ENCODE results near the gene UCMA. TPM values are rescaled to one million over a fixed set of nuclear protein-coding genes. Genes with fewer than 3 reads are reported as not detected.

UCMA gene
- total and polyA plus RNA-seq, 4 donors = not detected

DNA sequence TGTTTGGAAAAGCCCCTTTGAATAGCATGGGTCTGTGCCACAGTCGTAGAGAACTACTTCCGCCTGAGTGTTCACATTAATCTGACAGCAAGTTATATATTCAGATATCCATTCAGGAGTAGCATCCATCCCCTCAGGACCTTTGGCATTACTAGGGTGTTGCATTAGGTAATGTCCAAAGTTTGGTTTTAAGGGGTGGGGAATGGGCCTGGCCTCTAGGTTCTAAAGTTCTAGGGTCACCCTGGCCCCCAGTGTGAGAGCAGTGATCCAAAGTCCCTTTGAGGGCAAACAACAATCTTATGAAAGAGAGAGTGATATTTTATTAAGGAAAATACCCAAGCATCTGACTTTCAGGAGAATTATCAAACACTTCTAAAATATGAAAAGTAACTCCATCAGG lies 60.6 kb downstream of the UCMA start (continued):
- TF ChIP-seq GABPA (IDR thresholded peaks at IDR 0.05 in 1 of 2, conservative IDR thresholded peaks at IDR 0.05 in 1 of 2) (peak in 1 of 2 donors; percentile 21), EGR1 (IDR thresholded peaks at IDR 0.05; ENCODE audit: low read depth in 2 of 2) (peak in 1 of 2 donors; percentile 29), HNF4G (IDR thresholded peaks at IDR 0.05) (peak; percentile 99), HNF4A (conservative IDR thresholded peaks at IDR 0.05) (peak; percentile 100), NR2F2 (IDR thresholded peaks at IDR 0.05) (peak; percentile 81), YY1 (IDR thresholded peaks at IDR 0.05) (peak; percentile 60)
- TF ChIP-seq, protein P1, sequence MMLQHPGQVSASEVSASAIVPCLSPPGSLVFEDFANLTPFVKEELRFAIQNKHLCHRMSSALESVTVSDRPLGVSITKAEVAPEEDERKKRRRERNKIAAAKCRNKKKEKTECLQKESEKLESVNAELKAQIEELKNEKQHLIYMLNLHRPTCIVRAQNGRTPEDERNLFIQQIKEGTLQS (IDR thresholded peaks at IDR 0.05) = no peak
- TF ChIP-seq, protein P2, sequence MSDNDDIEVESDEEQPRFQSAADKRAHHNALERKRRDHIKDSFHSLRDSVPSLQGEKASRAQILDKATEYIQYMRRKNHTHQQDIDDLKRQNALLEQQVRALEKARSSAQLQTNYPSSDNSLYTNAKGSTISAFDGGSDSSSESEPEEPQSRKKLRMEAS (IDR thresholded peaks at IDR 0.05) = peak; percentile 69

Small RNA genes within 50 kb of the gene (small RNA-seq; reads per million reads assigned to genes)
- not detected for gene RNU6-6P

Other genes with a start within 250 kb of the UCMA start
- gene CCDC3, start 232.7 kb downstream of the UCMA start, total RNA-seq = 1 to 10 TPM; 6.5 to 6.6 TPM
- 10 to 100 TPM in 1 of 2 donors, 1 to 10 TPM in 1; 2.2 to 12.3 TPM for gene CCDC3, start 232.7 kb downstream of the UCMA start, polyA plus RNA-seq
- 10 to 100 TPM; 26.7 to 41.6 TPM for gene OPTN, start 134.2 kb downstream of the UCMA start, total RNA-seq
- 10 to 100 TPM; 21.5 to 42.0 TPM for gene OPTN, start 134.2 kb downstream of the UCMA start, polyA plus RNA-seq
- 10 to 100 TPM in 1 of 2 donors, under 1 TPM in 1; under 0.01 to 10.0 TPM for gene MCM10, start 72.8 kb downstream of the UCMA start, total RNA-seq
- under 1 TPM; 0.32 to 0.37 TPM for gene MCM10, start 72.8 kb downstream of the UCMA start, polyA plus RNA-seq
- gene PHYH, start 65.7 kb upstream of the UCMA start, total RNA-seq = 10 to 100 TPM; 45.4 to 70.7 TPM
- gene PHYH, start 65.7 kb upstream of the UCMA start, polyA plus RNA-seq = 100 to 1,000 TPM; 103 to 139 TPM
- 10 to 100 TPM; 21.9 to 39.3 TPM for gene SEPHS1, start 113.9 kb upstream of the UCMA start, total RNA-seq
- gene SEPHS1, start 113.9 kb upstream of the UCMA start, polyA plus RNA-seq = 10 to 100 TPM; 10.4 to 34.7 TPM

Data from liver (tissue), 6 donors.